Neural progenitor cell (in vitro differentiated cells): ENCODE measurements around the gene ATP10A.

Experiments used
- CTCF ChIP-seq: fragments of 200-600 bp; sonication (generic); IDR thresholded peaks from 2 replicates; pipeline ENCODE4 v1.5.1; 2017; ENCODE audit warnings: antibody characterized with exemption, mild to moderate bottlenecking
- EZH2 ChIP-seq: fragments of 200-600 bp; sonication (generic); IDR thresholded peaks from 2 replicates; pipeline ENCODE4 v1.6.1; 2017; ENCODE audit warnings: antibody characterized with exemption, mild to moderate bottlenecking, moderate library complexity

DNA sequence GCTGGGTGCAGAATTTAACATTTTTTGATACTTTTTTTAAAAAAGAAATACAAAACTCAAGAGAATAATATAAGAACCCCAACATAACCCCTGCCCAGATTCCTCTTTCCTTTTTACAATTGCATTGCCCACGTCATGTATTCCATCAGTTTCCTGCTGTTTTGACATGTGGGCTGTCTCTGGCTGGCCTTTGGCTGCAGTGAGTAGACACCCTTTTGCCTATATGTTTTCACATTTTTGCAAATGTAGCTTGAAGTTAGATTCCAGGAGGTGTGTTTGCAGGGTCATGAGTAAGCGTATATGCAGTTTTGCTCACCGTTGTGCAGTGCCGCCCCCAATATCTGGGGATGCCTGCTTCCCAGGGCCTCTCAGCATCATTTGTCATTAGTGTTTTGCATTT, 28.0 kb upstream of the ATP10A start:
- TF ChIP-seq CTCF (no peak), EZH2 (no peak)
